ENCODE measurements around the gene GANC.

The GANC gene

DNA sequence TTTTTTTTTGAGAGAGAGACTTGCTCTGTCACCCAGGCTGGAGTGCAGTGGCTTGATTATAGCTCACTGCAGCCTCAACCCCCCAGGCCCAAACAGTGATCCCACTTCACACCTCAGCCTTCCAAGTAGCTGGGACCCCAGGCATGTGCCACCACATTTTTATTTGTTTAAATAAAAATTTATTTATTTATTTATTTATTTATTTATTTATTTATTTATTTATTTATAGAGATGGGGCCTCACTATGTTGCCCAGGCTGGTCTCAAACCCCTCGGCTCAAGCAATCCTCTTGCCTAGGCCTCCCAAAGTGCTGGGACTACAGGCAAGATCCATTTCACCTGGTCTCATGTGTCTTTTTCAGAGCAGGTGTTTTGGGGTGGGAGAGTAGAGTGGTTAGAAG lies 101.8 kb downstream of the GANC start:
- Histone ChIP-seq H3K27ac (no peak overlapping the region), H3K4me3 (no peak overlapping the region)
- TF ChIP-seq, protein P1, sequence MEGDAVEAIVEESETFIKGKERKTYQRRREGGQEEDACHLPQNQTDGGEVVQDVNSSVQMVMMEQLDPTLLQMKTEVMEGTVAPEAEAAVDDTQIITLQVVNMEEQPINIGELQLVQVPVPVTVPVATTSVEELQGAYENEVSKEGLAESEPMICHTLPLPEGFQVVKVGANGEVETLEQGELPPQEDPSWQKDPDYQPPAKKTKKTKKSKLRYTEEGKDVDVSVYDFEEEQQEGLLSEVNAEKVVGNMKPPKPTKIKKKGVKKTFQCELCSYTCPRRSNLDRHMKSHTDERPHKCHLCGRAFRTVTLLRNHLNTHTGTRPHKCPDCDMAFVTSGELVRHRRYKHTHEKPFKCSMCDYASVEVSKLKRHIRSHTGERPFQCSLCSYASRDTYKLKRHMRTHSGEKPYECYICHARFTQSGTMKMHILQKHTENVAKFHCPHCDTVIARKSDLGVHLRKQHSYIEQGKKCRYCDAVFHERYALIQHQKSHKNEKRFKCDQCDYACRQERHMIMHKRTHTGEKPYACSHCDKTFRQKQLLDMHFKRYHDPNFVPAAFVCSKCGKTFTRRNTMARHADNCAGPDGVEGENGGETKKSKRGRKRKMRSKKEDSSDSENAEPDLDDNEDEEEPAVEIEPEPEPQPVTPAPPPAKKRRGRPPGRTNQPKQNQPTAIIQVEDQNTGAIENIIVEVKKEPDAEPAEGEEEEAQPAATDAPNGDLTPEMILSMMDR (IDR thresholded peaks at IDR 0.05) = no peak
- DNase-seq (ENCODE audit: low spot score) = no peak

DNA sequence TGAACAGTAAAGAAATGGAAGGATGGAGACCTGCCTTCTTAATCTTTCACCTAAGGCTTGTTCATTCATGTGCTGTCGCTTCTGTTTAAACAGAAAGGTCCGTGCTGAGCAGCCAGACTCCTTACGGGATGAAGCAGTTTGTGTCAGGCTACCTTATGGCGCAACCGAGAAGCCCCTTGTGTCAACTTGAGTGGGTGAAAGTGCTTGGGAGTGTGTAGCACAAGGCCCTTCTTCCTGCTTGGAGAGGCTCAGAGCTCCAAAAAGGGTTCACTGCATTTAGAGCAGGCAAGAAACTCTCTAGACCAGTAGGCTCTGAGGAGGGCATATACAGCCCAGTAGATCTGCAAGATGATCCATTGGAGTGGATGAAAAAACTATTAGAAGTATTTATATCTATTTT lies 102.3 kb downstream of the GANC start:
- DNase-seq (ENCODE audit: low spot score) = no peak

DNA sequence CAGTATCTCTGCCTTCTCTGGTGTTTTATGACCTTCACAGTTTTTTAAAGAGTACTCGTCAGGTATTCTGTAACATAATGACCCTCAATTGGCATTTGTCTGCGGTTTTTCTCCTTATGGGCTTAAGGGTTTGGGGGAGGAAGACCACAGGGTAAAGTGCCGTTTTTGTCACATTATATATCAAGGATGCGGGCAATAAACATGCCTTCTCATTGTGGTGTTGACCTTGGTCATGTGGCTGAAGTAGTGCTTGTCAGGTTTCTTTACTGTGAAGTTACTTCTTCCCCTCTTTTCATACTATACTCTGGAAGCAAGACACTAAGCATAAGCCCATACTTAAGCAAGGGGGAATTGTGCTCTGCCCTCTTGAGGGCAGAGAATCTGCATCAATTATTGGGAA lies 102.9 kb downstream of the GANC start:
- TF ChIP-seq, protein P1 (IDR thresholded peaks at IDR 0.05) = no peak
- DNase-seq (ENCODE audit: low spot score) = no peak
- no peak overlapping the region for H3K27ac ChIP-seq
- H3K4me3 ChIP-seq = no peak overlapping the region

More for the DNA sequence above, 102.3 kb downstream of the GANC start:
- TF ChIP-seq, protein P1 (IDR thresholded peaks at IDR 0.05) = no peak
- Histone ChIP-seq H3K27ac (no peak overlapping the region), H3K4me3 (no peak overlapping the region)

GRCh38 chr15:42378011-42378410 lies 105.0 kb downstream of the GANC start:
- TF ChIP-seq, protein P1 (IDR thresholded peaks at IDR 0.05) = no peak
- DNase-seq (ENCODE audit: low spot score) = no peak
- H3K27ac ChIP-seq = no peak overlapping the region

GRCh38 chr15:42384597-42384996 lies 111.6 kb downstream of the GANC start:
- TF ChIP-seq, protein P1 (IDR thresholded peaks at IDR 0.05) = no peak
- Histone ChIP-seq H3K4me3 (no peak overlapping the region), H3K27ac (no peak overlapping the region)
- DNase-seq (ENCODE audit: low spot score) = no peak

More at GRCh38 chr15:42378011-42378410, 105.0 kb downstream of the GANC start:
- no peak overlapping the region for H3K4me3 ChIP-seq

GRCh38 chr15:42385206-42385979 lies 112.4 kb downstream of the GANC start:
- H3K4me3 ChIP-seq = no peak overlapping the region

More at GRCh38 chr15:42385206-42385979, 112.4 kb downstream of the GANC start:
- no peak overlapping the region for H3K27ac ChIP-seq
- DNase-seq (ENCODE audit: low spot score) = no peak
- TF ChIP-seq, protein P1 (IDR thresholded peaks at IDR 0.05) = no peak
